ENCODE data around the gene KRT7.

The KRT7 gene

DNA sequence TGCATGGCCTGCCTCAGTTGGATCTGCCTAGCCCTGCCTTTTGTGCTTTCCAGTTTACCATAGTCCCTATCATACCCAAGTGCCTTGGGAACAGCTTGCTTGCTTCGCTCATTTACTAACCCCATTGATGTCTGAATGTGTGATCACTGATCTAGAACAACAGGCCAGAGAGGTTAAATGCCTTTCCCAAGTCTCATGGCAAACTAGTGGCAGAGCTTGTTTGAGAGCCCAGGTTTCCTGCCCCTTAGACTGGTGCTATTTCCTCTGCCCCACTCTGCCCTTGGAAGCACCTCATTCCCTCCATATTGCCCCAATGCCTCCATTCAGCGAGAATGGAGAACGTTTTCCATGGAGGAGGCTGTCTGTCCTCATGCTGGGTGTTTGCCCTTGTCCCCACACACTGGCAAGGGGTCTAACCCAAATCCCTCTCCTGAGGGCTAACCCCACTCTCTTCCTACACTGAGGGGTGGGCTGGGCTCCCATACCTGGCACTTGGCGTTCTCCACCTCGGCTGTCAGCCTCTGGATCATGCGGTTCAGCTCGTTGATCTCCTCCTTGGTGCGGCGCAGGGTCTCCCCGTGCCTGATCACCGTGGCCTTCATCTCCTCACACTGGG, 19.8 kb downstream of the KRT7 start:
- Histone ChIP-seq H3K4me3 (ENCODE audit: low read depth, low read length, poor library complexity, severe bottlenecking) (no peak overlapping the region), H2AFZ (ENCODE audit: low read length) (no peak overlapping the region), H3K4me1 (ENCODE audit: insufficient read depth, low read length, severe bottlenecking) (no peaks in the 10 kb centered on the region), H3K4me2 (ENCODE audit: low read length) (no peak overlapping the region), H3K9me2 (ENCODE audit: low read depth, low read length) (no peaks in the 10 kb centered on the region), H3K27me3 (ENCODE audit: insufficient read depth, low read length) (no peaks in the 10 kb centered on the region), H3K36me3 (ENCODE audit: insufficient read depth, low read length) (no peaks in the 10 kb centered on the region), H3K9ac (ENCODE audit: low read length) (no peak overlapping the region), H3F3A (ENCODE audit: insufficient read depth, low read length) (no peaks in the 10 kb centered on the region), H3K9me3 (ENCODE audit: low read length) (no peaks in the 10 kb centered on the region), H4K20me1 (ENCODE audit: insufficient read depth, low read length) (no peaks in the 10 kb centered on the region), H3K79me2 (ENCODE audit: insufficient read depth, low read length) (no peaks in the 10 kb centered on the region), H3K27ac (ENCODE audit: low read depth, low read length, poor library complexity, severe bottlenecking) (no peak overlapping the region)
- TF ChIP-seq EZH2 (IDR thresholded peaks at IDR 0.05; ENCODE audit: borderline replicate concordance, low read length), result no peak
- TF ChIP-seq, protein P1, sequence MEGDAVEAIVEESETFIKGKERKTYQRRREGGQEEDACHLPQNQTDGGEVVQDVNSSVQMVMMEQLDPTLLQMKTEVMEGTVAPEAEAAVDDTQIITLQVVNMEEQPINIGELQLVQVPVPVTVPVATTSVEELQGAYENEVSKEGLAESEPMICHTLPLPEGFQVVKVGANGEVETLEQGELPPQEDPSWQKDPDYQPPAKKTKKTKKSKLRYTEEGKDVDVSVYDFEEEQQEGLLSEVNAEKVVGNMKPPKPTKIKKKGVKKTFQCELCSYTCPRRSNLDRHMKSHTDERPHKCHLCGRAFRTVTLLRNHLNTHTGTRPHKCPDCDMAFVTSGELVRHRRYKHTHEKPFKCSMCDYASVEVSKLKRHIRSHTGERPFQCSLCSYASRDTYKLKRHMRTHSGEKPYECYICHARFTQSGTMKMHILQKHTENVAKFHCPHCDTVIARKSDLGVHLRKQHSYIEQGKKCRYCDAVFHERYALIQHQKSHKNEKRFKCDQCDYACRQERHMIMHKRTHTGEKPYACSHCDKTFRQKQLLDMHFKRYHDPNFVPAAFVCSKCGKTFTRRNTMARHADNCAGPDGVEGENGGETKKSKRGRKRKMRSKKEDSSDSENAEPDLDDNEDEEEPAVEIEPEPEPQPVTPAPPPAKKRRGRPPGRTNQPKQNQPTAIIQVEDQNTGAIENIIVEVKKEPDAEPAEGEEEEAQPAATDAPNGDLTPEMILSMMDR (IDR thresholded peaks at IDR 0.05; ENCODE audit: low read length), result no peak

DNA sequence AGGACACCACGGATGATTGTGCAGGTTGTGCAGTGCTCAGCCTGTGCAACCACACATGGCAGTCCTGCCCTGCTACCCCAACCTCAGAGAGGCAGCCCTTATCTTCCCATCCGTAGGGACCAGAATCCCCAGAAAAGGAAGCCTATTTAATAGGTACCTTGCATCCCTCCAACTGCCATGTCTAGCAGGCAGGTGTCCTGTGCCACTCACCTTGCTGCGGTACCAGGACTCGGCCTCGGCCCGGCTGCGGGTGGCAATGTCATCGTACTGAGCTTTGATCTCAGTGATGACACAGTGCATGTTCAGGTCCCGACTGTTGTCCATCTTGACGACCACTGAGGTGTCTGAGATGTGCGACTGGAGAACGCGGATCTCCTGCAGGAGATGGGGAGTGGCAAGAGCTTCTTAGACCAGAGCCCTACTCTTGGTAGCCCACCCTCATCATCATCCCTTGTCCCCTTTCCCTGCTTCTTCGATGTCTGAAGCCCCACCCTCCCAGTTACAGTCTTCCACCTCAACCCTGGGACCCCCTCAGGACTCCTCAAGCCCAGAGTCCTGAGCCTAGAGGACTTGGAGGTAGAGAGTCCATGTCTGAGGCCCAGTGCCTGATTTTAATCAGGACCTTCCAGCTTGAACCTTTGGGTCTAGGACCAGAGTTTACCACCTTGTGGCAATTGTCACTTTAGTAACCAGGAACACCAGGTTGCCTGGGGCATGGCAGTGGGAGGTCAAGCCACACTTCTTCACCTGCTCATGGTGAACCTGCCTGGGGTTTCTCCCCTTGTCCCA, 20.5 kb downstream of the KRT7 start:
- Histone ChIP-seq H3K4me2 (ENCODE audit: low read length) (no peak overlapping the region), H3K9ac (ENCODE audit: low read length) (no peak overlapping the region), H3F3A (ENCODE audit: insufficient read depth, low read length) (no peaks in the 10 kb centered on the region), H3K9me3 (ENCODE audit: low read length) (no peaks in the 10 kb centered on the region), H3K36me3 (ENCODE audit: insufficient read depth, low read length) (no peaks in the 10 kb centered on the region), H3K4me3 (ENCODE audit: low read depth, low read length, poor library complexity, severe bottlenecking) (no peak overlapping the region), H3K9me2 (ENCODE audit: low read depth, low read length) (no peaks in the 10 kb centered on the region), H2AFZ (ENCODE audit: low read length) (no peak overlapping the region), H4K20me1 (ENCODE audit: insufficient read depth, low read length) (no peaks in the 10 kb centered on the region), H3K4me1 (ENCODE audit: insufficient read depth, low read length, severe bottlenecking) (no peaks in the 10 kb centered on the region), H3K27me3 (ENCODE audit: insufficient read depth, low read length) (no peaks in the 10 kb centered on the region), H3K27ac (ENCODE audit: low read depth, low read length, poor library complexity, severe bottlenecking) (no peak overlapping the region), H3K79me2 (ENCODE audit: insufficient read depth, low read length) (no peaks in the 10 kb centered on the region)
- TF ChIP-seq EZH2 (IDR thresholded peaks at IDR 0.05; ENCODE audit: borderline replicate concordance, low read length), result no peak
- TF ChIP-seq, protein P1 (IDR thresholded peaks at IDR 0.05; ENCODE audit: low read length), result no peak

DNA sequence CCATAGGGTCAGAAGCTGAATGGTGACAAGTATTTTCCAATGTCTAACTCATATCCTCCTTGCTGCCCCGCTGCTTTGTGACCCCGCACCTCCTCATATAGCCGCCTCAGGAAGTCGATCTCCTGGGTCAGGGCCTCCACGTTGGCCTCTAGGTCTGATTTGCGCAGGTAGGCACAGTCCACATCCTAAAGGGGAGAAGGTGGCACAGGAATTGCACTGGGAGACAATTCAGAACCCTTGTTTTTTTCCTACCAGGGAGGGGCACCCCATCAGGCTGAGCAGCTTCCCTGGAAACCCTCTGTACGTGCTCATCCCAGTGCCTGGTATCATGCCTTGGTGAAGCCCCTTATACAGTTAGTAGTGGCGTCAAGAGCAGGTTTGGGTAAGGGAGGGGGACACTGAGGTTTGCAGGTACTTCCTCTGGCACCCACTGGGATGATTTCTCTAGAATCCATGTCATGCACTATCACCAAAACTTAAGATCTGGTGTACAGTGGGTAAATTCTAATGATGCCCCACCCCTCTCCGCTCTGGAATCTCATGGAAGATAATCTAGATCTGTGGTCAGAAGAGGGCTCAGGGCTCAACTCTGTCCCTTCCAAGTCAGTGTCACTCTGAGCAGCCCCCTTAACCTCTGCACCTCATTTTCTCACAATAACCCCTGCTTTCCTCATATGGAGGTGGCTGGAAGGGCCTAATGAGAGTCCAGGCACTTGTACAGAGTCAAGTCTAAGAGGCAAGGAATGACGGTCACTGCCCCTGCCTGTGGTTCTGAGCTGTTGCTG, 21.3 kb downstream of the KRT7 start:
- no peak overlapping the region for H3K9ac ChIP-seq (ENCODE audit: low read length)
- H3K4me1 ChIP-seq (ENCODE audit: insufficient read depth, low read length, severe bottlenecking), result no peaks in the 10 kb centered on the region
- no peak overlapping the region for H3K27ac ChIP-seq (ENCODE audit: low read depth, low read length, poor library complexity, severe bottlenecking)
- no peak overlapping the region for H3K4me3 ChIP-seq (ENCODE audit: low read depth, low read length, poor library complexity, severe bottlenecking)
- H3F3A ChIP-seq (ENCODE audit: insufficient read depth, low read length), result no peaks in the 10 kb centered on the region
- no peaks in the 10 kb centered on the region for H3K36me3 ChIP-seq (ENCODE audit: insufficient read depth, low read length)
- no peaks in the 10 kb centered on the region for H4K20me1 ChIP-seq (ENCODE audit: insufficient read depth, low read length)
- no peak overlapping the region for H3K4me2 ChIP-seq (ENCODE audit: low read length)
- no peak for TF ChIP-seq EZH2 (IDR thresholded peaks at IDR 0.05; ENCODE audit: borderline replicate concordance, low read length)
- TF ChIP-seq, protein P1 (IDR thresholded peaks at IDR 0.05; ENCODE audit: low read length), result no peak
- H3K9me3 ChIP-seq (ENCODE audit: low read length), result no peaks in the 10 kb centered on the region
- H3K9me2 ChIP-seq (ENCODE audit: low read depth, low read length), result no peaks in the 10 kb centered on the region
- H3K27me3 ChIP-seq (ENCODE audit: insufficient read depth, low read length), result no peaks in the 10 kb centered on the region
- no peak overlapping the region for H2AFZ ChIP-seq (ENCODE audit: low read length)
- no peaks in the 10 kb centered on the region for H3K79me2 ChIP-seq (ENCODE audit: insufficient read depth, low read length)

All from OCI-LY1 (cell line).